ENCODE data around the gene RPUSD1. TPM values are rescaled to one million over a fixed set of nuclear protein-coding genes. Genes with fewer than 3 reads are reported as not detected.

The RPUSD1 gene
- total and polyA plus RNA-seq, 2 of the 13 experiments (the other 11 are each of a cell fraction or from before 2014, with no cell fraction given), result 13.1 to 26.2 TPM

GRCh38 chr16:740764-741505 lies 47.2 kb downstream of the RPUSD1 start, which contains the start of gene CIAO3 (continued):
- TF ChIP-seq SP5 (CRISPR knock-in tag; IDR thresholded peaks at IDR 0.05; ENCODE audit: borderline replicate concordance, low read depth) (0 out of 2 replicates have a peak, but pooled peaks have one; percentile 40), ZNF639 (CRISPR knock-in tag; conservative IDR thresholded peaks at IDR 0.05) (peak; percentile 85), ZNF564 (CRISPR knock-in tag; IDR thresholded peaks at IDR 0.05) (peak; percentile 60; the same call in 1 of the 2 replicates), ZNF44 (CRISPR knock-in tag; IDR thresholded peaks at IDR 0.05) (peak; percentile 92; the same call in 1 of the 2 replicates), ZNF432 (CRISPR knock-in tag; IDR thresholded peaks at IDR 0.05; ENCODE audit: borderline replicate concordance) (no peak), PAWR (CRISPR knock-in tag; IDR thresholded peaks at IDR 0.05; ENCODE audit: borderline replicate concordance) (no peak), ATF4 (CRISPR knock-in tag; IDR thresholded peaks at IDR 0.05) (peak in 1 of 2 experiments; percentile 82; a peak in 2 of 4 replicates), CBX5 (CRISPR knock-in tag; IDR thresholded peaks at IDR 0.05; ENCODE audit: borderline replicate concordance) (0 out of 2 replicates have a peak, but pooled peaks have one; percentile 50), TFDP1 (CRISPR knock-in tag; IDR thresholded peaks at IDR 0.05; ENCODE audit: borderline replicate concordance) (peak; percentile 79; the same call in 1 of the 2 replicates), TAF1 (CRISPR knock-in tag; IDR thresholded peaks at IDR 0.05) (peak; percentile 96), FOXP1 (IDR thresholded peaks at IDR 0.05) (no peak), FOXP1 (CRISPR knock-in tag; IDR thresholded peaks at IDR 0.05) (0 out of 2 replicates have a peak, but pooled peaks have one; percentile 18), PLRG1 (conservative IDR thresholded peaks at IDR 0.05) (no peak), PLSCR1 (CRISPR knock-in tag; IDR thresholded peaks at IDR 0.05; ENCODE audit: borderline replicate concordance) (peak; percentile 74; the same call in 1 of the 2 replicates), PHF20 (CRISPR knock-in tag; IDR thresholded peaks at IDR 0.05) (peak; percentile 97), RBFOX2 (IDR thresholded peaks at IDR 0.05; ENCODE audit: low read depth, low read length) (peak; percentile 82), ZNF446 (CRISPR knock-in tag; IDR thresholded peaks at IDR 0.05) (peak; percentile 86), IRF9 (CRISPR knock-in tag; IDR thresholded peaks at IDR 0.05; ENCODE audit: borderline replicate concordance) (peak; percentile 90), ZMAT3 (CRISPR knock-in tag; conservative IDR thresholded peaks at IDR 0.05) (peak; percentile 61; the same call in 1 of the 2 replicates), ZNF660 (CRISPR knock-in tag; IDR thresholded peaks at IDR 0.05; ENCODE audit: borderline replicate concordance, low read depth) (no peak)
- TF ChIP-seq, protein P1, sequence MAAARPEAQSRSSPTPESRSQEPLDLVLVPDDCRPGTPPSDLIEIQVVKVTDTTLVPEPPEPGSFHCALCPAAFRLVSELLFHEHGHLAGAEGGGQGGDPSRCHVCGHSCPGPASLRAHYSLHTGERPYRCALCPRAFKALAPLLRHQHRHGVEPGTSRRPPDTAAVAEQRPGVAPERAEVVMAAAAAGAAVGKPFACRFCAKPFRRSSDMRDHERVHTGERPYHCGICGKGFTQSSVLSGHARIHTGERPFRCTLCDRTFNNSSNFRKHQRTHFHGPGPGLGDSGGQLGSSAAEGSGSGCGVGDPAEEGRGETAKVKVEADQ (CRISPR knock-in tag; IDR thresholded peaks at IDR 0.05; ENCODE audit: borderline replicate concordance), result peak; percentile 95
- TF ChIP-seq, protein P2, sequence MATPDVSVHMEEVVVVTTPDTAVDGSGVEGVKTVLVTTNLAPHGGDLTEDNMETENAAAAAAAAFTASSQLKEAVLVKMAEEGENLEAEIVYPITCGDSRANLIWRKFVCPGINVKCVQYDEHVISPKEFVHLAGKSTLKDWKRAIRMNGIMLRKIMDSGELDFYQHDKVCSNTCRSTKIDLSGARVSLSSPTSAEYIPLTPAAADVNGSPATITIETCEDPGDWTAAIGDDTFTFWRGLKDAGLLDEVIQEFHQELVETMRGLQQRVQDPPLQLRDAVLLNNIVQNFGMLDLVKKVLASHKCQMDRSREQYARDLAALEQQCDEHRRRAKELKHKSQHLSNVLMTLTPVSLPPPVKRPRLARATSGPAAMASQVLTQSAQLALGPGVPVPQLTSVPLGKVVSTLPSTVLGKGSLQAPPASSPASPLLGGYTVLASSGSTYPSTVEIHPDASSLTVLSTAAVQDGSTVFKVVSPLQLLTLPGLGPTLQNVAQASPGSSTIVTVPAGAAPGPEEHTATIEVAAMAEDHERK (CRISPR knock-in tag; IDR thresholded peaks at IDR 0.05; ENCODE audit: low read depth), result peak; percentile 78
